ENCODE measurements around the gene ANKRD34B. TPM values are rescaled to one million over a fixed set of nuclear protein-coding genes. Genes with fewer than 3 reads are reported as not detected.

The ANKRD34B gene
- total RNA-seq, 1 experiment from 2014 or later = 0.10 TPM

GRCh38 chr5:80600943-80601693 lies 31.0 kb upstream of the ANKRD34B start:
- in situ Hi-C loops (cut with HindIII; ENCODE audit: low pct_unique_long_range_greater_than_20kb, low sequenced_read_pairs) (no loop called here), intact Hi-C loops (cut with micrococcal nuclease; ENCODE audit: unreplicated experiment) (no loop called here)
- CTCF ChIA-PET = no interaction called here
- Histone ChIP-seq H3K4me1 (ENCODE audit: control insufficient read depth, insufficient read depth, low read length) (no peaks in the 10 kb centered on the region), H3K27me3 (ENCODE audit: control insufficient read depth, insufficient read depth, low read length) (no peaks in the 10 kb centered on the region), H3K4me3 (ENCODE audit: low read depth in 2 of 2, low read length in 2 of 2) (no peak overlapping the region), H3K27ac (ENCODE audit: low read length) (no peak overlapping the region), H3K36me3 (ENCODE audit: control insufficient read depth, insufficient read depth, low read length) (no peaks in the 10 kb centered on the region), H3K9me3 (ENCODE audit: control insufficient read depth, insufficient read depth, low read depth, low read length) (no peaks in the 10 kb centered on the region)
- DNase-seq (ENCODE audit: low read depth, low spot score) (no peak), ATAC-seq (no peak)
- no peak for TF ChIP-seq POLR2AphosphoS5 (IDR thresholded peaks at IDR 0.05; ENCODE audit: low read depth, low read length)
- no peak for TF ChIP-seq CTCF (IDR thresholded peaks at IDR 0.05)
- TF ChIP-seq SIN3A (IDR thresholded peaks at IDR 0.05; ENCODE audit: borderline replicate concordance, insufficient read depth, low read depth, low read length) = no peak
- TF ChIP-seq TCF7L2 (IDR thresholded peaks at IDR 0.05; ENCODE audit: low read depth, low read length) = no peak
- TF ChIP-seq REST (IDR thresholded peaks at IDR 0.05; ENCODE audit: insufficient read depth in 1 of 2, low read depth in 2 of 2, low read length in 1 of 2) = no peak
- no TSS peak for BruUV-seq (replicated peaks)
- POLR2A ChIA-PET = no interaction called here

- no TSS peak for BruUV-seq (replicated peaks)
- ATAC-seq = no peak; the same call in 1 of the 2 replicates
- intact Hi-C loops (cut with micrococcal nuclease; ENCODE audit: unreplicated experiment) = no loop called here
- CTCF ChIA-PET = no interaction called here
- in situ Hi-C loops (cut with HindIII; ENCODE audit: low pct_unique_long_range_greater_than_20kb, low sequenced_read_pairs) = no loop called here
- H3K27me3 ChIP-seq (ENCODE audit: control insufficient read depth, insufficient read depth, low read length) = no peaks in the 10 kb centered on the region
- DNase-seq (ENCODE audit: low read depth, low spot score) = no peak
- no peak for TF ChIP-seq TCF7L2 (IDR thresholded peaks at IDR 0.05; ENCODE audit: low read depth, low read length)
- H3K4me3 ChIP-seq (ENCODE audit: low read depth in 2 of 2, low read length in 2 of 2) = no peak overlapping the region
- H3K27ac ChIP-seq (ENCODE audit: low read length) = no peak overlapping the region
- POLR2A ChIA-PET = no interaction called here
- H3K4me1 ChIP-seq (ENCODE audit: control insufficient read depth, insufficient read depth, low read length) = no peaks in the 10 kb centered on the region
- H3K9me3 ChIP-seq (ENCODE audit: control insufficient read depth, insufficient read depth, low read depth, low read length) = no peaks in the 10 kb centered on the region
- H3K36me3 ChIP-seq (ENCODE audit: control insufficient read depth, insufficient read depth, low read length) = no peaks in the 10 kb centered on the region
These were observed 27.4 kb upstream of the ANKRD34B start for GRCh38 chr5:80597500-80597899.

GRCh38 chr5:80594810-80595209 lies 24.7 kb upstream of the ANKRD34B start:
- H3K4me1 ChIP-seq (ENCODE audit: control insufficient read depth, insufficient read depth, low read length) = no peaks in the 10 kb centered on the region
- ChIA-PET POLR2A (no interaction called here), CTCF (no interaction called here)
- H3K36me3 ChIP-seq (ENCODE audit: control insufficient read depth, insufficient read depth, low read length) = no peaks in the 10 kb centered on the region
- DNase-seq (ENCODE audit: low read depth, low spot score) (no peak), ATAC-seq (no peak)
- H3K9me3 ChIP-seq (ENCODE audit: control insufficient read depth, insufficient read depth, low read depth, low read length) = no peaks in the 10 kb centered on the region
- BruUV-seq (replicated peaks) = no TSS peak
- no peak overlapping the region for H3K27ac ChIP-seq (ENCODE audit: low read length)
- intact Hi-C loops (cut with micrococcal nuclease; ENCODE audit: unreplicated experiment) (no loop called here), in situ Hi-C loops (cut with HindIII; ENCODE audit: low pct_unique_long_range_greater_than_20kb, low sequenced_read_pairs) (no loop called here)
- no peak overlapping the region for H3K4me3 ChIP-seq (ENCODE audit: low read depth in 2 of 2, low read length in 2 of 2)
- TF ChIP-seq TCF7L2 (IDR thresholded peaks at IDR 0.05; ENCODE audit: low read depth, low read length) (no peak), SIN3A (IDR thresholded peaks at IDR 0.05; ENCODE audit: borderline replicate concordance, insufficient read depth, low read depth, low read length) (no peak), POLR2AphosphoS5 (IDR thresholded peaks at IDR 0.05; ENCODE audit: low read depth, low read length) (no peak), CTCF (IDR thresholded peaks at IDR 0.05) (no peak)
- H3K27me3 ChIP-seq (ENCODE audit: control insufficient read depth, insufficient read depth, low read length) = no peaks in the 10 kb centered on the region

All from Panc1 (cell line).